ENCODE measurements around the gene SSX5. TPM values are rescaled to one million over a fixed set of nuclear protein-coding genes. Genes with fewer than 3 reads are reported as not detected.
"Not testable (repeated sequence)": the region's sequence is repeated elsewhere in the genome, so short reads cannot be mapped to it uniquely, and the experiment has no call there.

Gene SSX5, protein sequence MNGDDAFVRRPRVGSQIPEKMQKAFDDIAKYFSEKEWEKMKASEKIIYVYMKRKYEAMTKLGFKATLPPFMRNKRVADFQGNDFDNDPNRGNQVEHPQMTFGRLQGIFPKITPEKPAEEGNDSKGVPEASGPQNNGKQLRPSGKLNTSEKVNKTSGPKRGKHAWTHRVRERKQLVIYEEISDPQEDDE
- not detected for total RNA-seq

DNA sequence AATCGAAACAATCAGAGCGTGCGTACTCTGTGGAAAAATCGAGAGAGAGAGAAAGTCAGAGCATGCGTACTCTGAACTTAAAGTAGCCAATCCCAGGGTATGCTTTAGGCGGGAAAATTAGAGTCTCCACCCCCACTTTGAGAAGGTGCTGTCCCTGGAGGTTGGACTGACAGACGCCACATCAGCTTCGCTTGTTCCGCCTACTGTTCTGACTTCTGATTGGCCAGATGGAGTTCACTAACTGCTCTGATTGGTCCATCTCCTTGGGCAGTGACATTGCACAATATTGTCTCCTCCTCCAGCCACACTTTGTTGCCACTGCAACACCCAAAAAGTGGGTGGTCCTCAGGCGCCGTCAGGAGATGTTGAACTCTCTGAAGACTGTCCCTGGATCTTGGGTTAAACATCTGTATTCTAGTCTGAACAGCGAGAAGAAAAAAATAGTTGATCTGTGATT lies at the start of gene SSX5:
Gene SSX5 (minus strand): TSS at position 51 of the 457 bp plus-strand sequence. CDS start 1,437 bp downstream, outside the sequence.
- no peak for DNase-seq

DNA sequence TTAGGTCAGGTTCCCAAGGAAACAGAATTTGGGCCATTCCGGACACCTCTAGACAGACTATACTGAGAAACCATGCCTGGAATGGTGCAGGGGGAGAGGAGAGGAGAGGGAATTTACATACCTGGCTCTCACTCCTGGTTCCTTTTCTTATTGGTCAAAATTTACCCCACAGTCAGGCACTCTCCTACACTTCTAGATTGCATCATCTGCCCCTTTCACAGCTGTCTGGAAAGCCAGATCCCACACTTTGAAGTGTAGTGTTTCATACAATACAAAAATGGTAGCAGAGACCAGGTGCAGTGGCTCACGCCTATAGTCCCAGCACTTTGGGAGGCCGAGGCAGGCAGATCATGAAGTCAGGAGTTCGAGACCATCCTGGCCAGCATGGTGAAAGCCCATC lies 27.6 kb upstream of the SSX5 start:
- DNase-seq, result not testable (repeated sequence)

DNA sequence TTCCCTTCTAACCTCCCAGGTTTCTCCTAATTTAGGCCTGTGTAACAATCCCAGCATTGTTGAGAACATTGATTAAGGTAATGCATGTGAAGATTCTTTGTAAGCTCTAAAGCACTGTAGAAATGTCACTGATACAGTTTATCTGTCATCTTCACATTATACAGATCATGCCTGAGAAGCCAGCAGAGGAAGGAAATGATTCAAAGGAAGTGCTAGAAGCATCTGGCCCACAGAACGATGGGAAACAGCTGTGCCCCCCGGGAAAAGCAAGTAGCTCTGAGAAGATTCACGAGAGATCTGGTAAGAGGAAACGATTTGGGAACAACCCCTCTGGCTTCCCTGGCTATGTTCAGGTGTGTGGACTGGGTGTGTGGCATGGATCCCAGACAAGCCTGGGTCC lies 17.7 kb upstream of the SSX5 start:
- DNase-seq, result not testable (repeated sequence)

DNA sequence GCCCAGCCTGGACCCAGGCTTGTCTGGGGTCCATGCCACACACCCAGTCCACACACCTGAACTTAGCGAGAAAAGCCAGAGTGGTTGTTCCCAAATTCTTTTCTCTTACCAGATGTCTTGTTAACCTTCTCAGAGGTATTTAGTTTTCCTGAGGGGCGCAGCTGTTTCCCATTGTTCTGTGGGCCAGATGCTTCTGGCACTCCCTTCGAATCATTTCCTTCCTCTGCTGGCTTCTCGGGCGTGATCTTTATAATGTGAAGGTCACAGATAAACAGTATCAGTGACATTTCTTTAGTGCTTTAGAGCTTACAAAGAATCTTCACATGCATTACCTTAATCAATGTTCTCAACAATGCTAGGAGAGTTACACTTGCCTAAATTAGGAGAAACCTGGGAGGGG lies 6.6 kb downstream of the SSX5 start:
- DNase-seq, result not testable (repeated sequence)

DNA sequence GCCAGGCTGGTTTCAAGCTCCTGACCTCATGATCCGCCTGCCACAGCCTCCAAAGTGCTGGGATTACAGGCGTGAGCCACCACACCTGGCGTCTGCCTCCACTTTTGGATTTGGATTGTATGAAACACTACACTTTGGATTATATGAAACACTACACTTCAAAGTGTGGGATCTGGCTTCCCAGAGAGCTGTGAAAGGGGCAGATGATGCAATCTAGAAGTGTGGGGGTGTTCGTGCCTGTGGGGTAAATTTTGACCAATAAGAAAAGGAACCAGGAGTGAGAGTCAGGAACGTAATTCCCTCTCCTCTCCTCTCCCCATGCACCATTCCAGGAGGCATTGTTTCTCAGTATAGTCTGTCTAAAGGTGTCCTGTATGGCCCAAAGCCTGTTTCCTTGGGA lies 14.7 kb downstream of the SSX5 start:
- not testable (repeated sequence) for DNase-seq

DNA sequence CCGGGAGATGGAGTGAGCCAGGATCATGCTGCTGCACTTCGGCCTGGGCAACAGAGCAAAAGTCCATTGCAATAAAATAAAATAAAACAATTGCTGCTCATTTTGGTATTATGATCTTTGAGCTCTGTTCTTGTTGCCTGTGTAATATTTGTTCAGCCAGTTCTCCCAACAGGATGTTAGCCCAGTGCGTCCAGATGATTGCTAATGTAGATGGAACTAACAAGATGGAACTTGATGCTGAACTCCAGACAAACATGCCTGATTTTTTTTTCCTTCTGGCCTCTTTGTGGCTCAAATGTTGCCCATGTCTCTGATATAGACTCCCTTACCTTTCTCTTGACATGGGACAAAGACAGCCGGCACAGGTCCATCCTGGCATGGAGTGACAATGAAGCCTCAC lies 15.8 kb downstream of the SSX5 start:
- DNase-seq, result no peak

DNA sequence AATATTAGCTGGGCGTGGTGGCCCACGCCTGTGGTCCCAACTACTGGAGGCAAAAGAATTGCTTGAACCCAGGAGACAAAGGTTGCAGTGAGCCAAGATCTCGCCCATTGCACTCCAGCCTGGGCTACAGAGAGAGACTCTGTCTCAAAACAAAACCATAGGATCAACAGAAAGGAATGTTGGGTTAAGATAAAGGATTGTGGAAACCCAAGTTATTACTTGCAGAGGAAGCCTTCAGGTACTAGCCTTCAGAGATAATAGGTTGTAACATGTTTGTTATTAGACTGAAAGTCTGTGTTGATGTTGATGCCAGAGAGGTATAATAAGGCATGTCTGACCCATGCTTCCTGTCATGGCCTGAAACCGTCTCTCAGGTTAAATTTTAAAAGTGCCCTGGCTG lies 16.9 kb downstream of the SSX5 start:
- no peak for DNase-seq

DNA sequence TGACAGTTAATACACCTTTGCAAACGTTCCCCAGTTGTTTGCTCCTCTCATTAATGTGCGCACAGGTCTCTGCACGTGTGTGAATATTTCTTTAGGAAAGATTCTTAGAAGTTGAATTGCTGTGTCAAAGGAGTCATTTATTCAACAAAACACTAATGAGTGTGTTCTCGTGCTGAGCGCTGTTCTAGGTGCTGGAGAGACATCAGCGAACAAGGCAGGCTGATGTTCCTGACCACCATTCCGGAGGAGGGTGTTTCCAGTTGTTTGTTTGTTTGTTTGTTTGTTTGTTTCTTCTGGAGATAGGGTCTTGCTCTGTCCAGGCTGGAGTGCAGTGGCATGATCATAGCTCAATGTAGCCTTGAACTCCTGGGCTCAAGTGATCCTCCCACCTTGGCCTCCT lies 30.3 kb downstream of the SSX5 start:
- not testable (repeated sequence) for DNase-seq

DNA sequence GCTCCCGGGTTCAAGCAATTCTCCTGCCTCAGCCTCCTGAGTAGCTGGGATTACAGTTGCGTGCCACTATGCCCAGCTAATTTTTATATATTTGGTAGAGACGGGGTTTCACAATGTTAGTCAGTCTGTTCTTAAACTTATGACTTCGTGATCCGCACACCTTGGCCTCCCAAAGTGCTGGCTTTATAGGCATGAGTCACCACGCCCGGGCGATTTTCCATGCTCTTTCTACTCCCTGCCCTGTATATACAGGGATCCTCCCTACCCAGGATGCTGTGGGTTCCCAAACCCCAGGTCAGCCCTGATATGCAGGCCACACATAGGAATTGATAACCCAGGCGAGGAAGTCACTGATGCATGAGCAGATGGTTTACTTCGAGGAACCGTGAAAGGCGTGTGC lies 31.4 kb downstream of the SSX5 start:
- DNase-seq, result no peak

DNA sequence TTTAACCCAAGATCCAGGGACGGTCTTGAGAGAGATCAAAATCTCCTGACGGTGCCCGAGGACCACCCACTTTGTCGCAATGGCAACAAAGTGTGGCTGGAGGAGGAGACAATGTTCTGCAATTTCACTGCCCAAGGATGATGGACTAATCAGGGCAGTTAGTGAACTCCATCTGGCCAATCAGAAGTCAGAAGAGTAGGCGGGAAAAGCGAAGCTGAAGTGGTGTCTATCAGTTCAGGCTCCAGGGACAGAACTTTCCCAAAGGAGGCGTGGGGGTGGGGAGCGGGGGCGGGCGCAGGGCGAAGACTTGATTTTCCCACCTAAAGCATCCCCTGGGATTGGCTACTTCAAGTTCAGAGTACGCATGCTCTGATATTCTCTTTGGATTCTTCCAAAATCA lies 40.6 kb downstream of the SSX5 start:
- no peak for DNase-seq

DNA sequence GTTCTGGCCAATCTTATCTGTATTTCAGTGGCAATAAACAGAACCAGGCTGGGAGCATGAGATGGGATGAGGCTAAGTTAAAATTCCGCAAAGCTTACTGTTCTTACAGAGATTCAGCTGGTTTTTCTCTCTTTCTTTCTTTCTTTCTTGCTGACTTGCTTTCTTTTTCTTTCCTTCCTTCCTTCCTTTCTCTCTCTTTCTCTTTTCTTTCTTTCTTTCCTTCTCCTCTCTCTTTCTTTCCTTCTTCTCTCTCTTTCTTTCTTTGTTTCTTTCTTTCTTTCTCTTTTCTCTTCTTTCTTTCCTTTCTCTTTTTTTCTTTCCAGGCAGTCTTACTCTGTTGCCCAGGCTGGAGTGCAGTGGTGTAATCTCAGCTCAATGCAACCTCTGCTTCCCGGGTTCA lies 41.8 kb downstream of the SSX5 start:
- DNase-seq, result no peak

DNA sequence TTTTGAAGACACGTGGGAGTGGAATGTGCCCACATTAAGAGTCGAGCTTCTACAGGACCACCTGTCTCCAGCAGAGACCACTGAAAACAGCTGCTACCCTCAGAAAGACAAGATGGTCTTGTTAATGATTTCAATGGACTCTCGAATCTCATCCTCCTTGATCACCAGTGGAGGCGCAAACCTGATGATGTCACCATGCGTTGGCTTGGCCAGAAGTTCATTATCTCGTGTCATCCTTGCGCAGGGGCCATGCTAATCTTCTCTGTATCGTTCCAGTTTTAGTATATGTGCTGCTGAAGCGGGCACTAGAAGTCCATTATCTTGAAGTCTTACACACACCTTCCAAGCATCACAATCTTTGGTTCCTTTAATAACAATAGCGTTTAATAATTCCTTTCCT lies 42.8 kb downstream of the SSX5 start:
- no peak for DNase-seq

DNA sequence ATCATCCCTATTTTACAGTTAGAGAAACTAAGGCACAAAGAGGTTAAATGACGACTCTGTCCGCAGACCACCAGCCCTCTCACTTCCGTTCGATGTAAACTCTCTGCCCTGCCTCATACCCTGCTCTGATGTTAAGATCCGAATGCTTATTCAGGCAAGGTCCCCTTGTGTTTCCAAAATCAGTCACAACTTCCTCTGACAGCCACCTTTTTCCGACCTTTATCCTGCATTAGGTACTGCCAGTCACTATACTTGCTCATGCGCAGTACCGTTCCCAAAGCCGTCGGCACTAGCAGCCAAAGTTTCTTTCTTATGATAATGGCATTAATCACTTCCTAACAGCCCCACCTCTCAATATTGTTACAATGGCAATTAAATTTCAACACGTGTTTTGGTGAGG lies 53.9 kb downstream of the SSX5 start:
- DNase-seq, result not testable (repeated sequence)

DNA sequence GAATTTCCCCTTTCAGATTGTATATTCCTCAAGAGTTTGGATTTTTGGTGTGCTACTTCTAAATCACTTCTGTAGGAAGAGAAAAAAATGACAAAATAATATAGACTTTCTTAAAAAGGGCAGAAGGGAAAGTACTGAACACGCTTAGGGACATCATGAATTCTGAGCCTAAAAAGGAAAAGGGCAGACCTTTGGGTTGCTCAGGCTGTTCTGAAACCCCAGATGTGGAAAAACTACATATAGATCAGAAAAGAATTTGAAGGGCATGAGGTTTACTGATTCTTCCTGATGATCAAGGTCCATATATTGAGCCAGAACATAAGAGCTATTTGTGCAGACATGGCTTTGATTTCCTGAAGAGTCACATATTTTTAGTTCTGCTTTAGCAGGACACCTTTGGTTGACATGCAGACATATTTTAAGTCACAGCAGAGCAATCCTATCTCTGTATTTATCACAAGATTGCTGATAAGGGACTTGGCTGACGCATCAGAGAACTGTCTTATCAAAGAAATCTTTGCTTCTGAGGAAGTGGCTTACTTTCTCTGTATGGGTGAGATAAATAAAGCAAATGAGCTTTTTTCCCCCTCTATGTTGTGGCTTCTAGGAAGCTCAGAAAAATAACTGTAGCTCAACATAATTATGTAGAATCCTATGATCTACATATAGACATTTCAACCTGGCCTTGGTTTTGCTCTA lies 54.6 kb downstream of the SSX5 start:
- not testable (repeated sequence) for DNase-seq

DNA sequence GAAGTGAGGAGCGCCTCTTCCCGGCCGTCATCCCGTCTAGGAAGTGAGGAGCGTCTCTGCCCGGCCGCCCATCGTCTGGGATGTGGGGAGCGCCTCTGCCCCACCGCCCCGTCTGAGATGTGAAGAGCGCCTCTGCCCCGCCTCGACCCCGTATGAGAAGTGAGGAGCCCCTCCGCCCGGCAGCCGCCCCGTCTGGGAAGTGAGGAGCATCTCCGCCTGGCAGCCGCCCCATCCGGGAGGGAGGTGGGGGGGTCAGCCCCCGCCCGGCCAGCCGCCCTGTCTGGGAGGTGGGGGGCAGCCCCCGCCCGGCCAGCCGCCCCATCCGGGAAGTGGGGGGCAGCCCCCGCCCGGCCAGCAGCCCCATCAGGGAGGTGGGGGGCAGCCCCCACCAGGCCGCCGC lies 57.5 kb downstream of the SSX5 start:
- not testable (repeated sequence) for DNase-seq

Small RNA genes lying within 50 kb of the gene (small RNA-seq; reads per million reads assigned to genes)
- gene AC245047.3 (not detected), gene AC245047.7 (not detected), gene RNA5SP503 (not detected), gene RNU6-707P (not detected)

Other genes starting within 250 kb of the SSX5 start
- 7.2 TPM for gene ZNF182, start 192.8 kb downstream of the SSX5 start, total RNA-seq
- gene SPACA5, start 189.8 kb downstream of the SSX5 start, total RNA-seq, result not detected
- 8.4 TPM for gene ZNF630, start 125.2 kb downstream of the SSX5 start, total RNA-seq
- not detected for gene SPACA5B, start 66.2 kb downstream of the SSX5 start, total RNA-seq
- not detected for gene SSX1, start 58.6 kb upstream of the SSX5 start, total RNA-seq
- gene SSX3, start 159.9 kb upstream of the SSX5 start, total RNA-seq, result not detected
- not detected for gene SSX4, start 186.7 kb upstream of the SSX5 start, total RNA-seq
- not detected for gene SSX4B, start 215.2 kb upstream of the SSX5 start, total RNA-seq

All from occipital lobe (tissue), 3 donors.